ENCODE measurements around the gene MTUS2. TPM values are rescaled to one million over a fixed set of nuclear protein-coding genes. Genes with fewer than 3 reads are reported as not detected.

The MTUS2 gene
- total and polyA plus RNA-seq, 2 of the 8 experiments (the other 6 are each of a cell fraction or from before 2014, with no cell fraction given), result 0.18 to 0.80 TPM

DNA sequence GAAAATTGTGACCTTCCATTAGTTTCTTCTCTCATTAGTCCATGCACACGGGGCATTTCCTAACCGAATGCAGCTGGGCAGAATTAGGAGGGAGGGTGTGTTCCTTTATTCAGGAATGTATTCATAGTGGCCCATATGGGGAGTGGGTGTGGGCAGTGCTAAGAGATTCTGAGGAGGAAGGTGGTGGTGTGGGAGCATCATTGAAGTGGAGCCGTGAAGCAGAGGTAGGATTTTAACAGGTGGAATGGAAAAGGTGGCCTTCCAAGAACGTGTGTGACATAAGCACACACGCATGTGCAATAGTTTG lies 134.2 kb downstream of the MTUS2 start:
- POLR2A ChIA-PET (ENCODE audit: partially characterized antibody), result no interaction called here
- Histone ChIP-seq H4K20me1 (replicated peaks in 1 of 2; ENCODE audit: control insufficient read depth in 1 of 2, insufficient read depth in 2 of 2, low read length in 2 of 2) (no peaks in the 10 kb centered on the region), H3K27ac (ENCODE audit: low read depth, low read length) (no peak overlapping the region), H3K18ac (ENCODE audit: extremely low read depth, low read length) (no peak overlapping the region), H3K27me3 (replicated peaks in 1 of 4; ENCODE audit: control insufficient read depth in 3 of 4, extremely low read depth in 1 of 4, insufficient read depth in 3 of 4, low read length in 3 of 4) (no peaks in the 10 kb centered on the region), H3K23me2 (ENCODE audit: low read depth, low read length) (no peaks in the 10 kb centered on the region), H4K5ac (ENCODE audit: insufficient read length, low read depth, low read length) (no peak overlapping the region), H3K4me2 (ENCODE audit: insufficient read depth in 1 of 2, low read depth in 2 of 2, low read length in 2 of 2) (no peak overlapping the region), H2BK5ac (ENCODE audit: low read depth, low read length) (no peak overlapping the region), H3K56ac (replicated peaks; ENCODE audit: insufficient read length, low read depth, low read length) (no peak overlapping the region), H3K4me1 (replicated peaks in 1 of 4; ENCODE audit: control insufficient read depth in 3 of 4, insufficient read depth in 4 of 4, low read length in 3 of 4) (no peaks in the 10 kb centered on the region), H2BK12ac (ENCODE audit: low read depth, low read length) (no peak overlapping the region), H3K4me3 (ENCODE audit: extremely low read depth in 1 of 4, insufficient read depth in 2 of 4, low read depth in 3 of 4, low read length in 4 of 4) (no peak overlapping the region), H2BK20ac (ENCODE audit: low read length) (no peak overlapping the region), H3K4ac (replicated peaks; ENCODE audit: insufficient read length, low read depth, low read length) (no peak overlapping the region), H2AK5ac (ENCODE audit: low read depth, low read length) (no peak overlapping the region), H3K23ac (ENCODE audit: insufficient read length) (no peak overlapping the region), H3K9ac (replicated peaks in 1 of 4; ENCODE audit: extremely low read depth in 1 of 4, low read depth in 3 of 4, low read length in 3 of 4) (no peak overlapping the region), H4K91ac (replicated peaks; ENCODE audit: insufficient read length, low read length) (no peak overlapping the region), H2BK120ac (replicated peaks; ENCODE audit: low read depth, low read length) (no peak overlapping the region), H3K79me2 (ENCODE audit: control insufficient read depth in 1 of 2, insufficient read depth in 2 of 2, low read length in 2 of 2) (no peaks in the 10 kb centered on the region), H3K14ac (ENCODE audit: insufficient read length) (no peak overlapping the region), H4K8ac (ENCODE audit: extremely low read depth, insufficient read depth, low read length) (no peak overlapping the region), H2AFZ (ENCODE audit: low read length) (no peak overlapping the region), H3K79me1 (ENCODE audit: low read depth, low read length) (no peaks in the 10 kb centered on the region), H3K36me3 (ENCODE audit: control insufficient read depth in 2 of 4, insufficient read depth in 4 of 4, low read length in 3 of 4) (no peaks in the 10 kb centered on the region), H3K9me3 (ENCODE audit: insufficient read depth in 2 of 2, low read depth in 1 of 2, low read length in 1 of 2) (no peaks in the 10 kb centered on the region), H2BK15ac (ENCODE audit: low read length) (no peak overlapping the region)
- DNase-seq (ENCODE audit: low read depth in 1 of 2, low spot score in 2 of 2) (no peak), FAIRE-seq (no peak)
- 82% methylated on average over 5 of the region's 5 CpGs; no CpG with 5 or more reads in 1 of the 2 experiments for WGBS, 2 experiments (ENCODE audit: extremely low coverage in 1 of 2, insufficient coverage in 1 of 2, insufficient read length in 1 of 2, insufficient replicate concordance in 2 of 2, low coverage in 1 of 2, low lambda C conversion rate in 2 of 2, missing lambda C conversion rate in 1 of 2)
- CTCF ChIA-PET (ENCODE audit: partially characterized antibody), result no interaction called here
- TF ChIP-seq CHD1 (IDR thresholded peaks at IDR 0.05; ENCODE audit: low read depth, low read length) (no peak), SRF (IDR thresholded peaks at IDR 0.05; ENCODE audit: low read depth, low read length) (no peak), JUN (IDR thresholded peaks at IDR 0.05; ENCODE audit: low read depth, low read length) (no peak), SIX5 (IDR thresholded peaks at IDR 0.05; ENCODE audit: low read depth, low read length) (no peak), GABPA (IDR thresholded peaks at IDR 0.05; ENCODE audit: borderline replicate concordance, insufficient read depth, low read length) (no peak), CHD2 (IDR thresholded peaks at IDR 0.05; ENCODE audit: low read length) (no peak), RNF2 (IDR thresholded peaks at IDR 0.05; ENCODE audit: borderline replicate concordance, low read depth, low read length, missing control alignments, poor library complexity, severe bottlenecking) (no peak), TAF1 (IDR thresholded peaks at IDR 0.05; ENCODE audit: low read depth, low read length) (no peak), YY1 (IDR thresholded peaks at IDR 0.05; ENCODE audit: low read depth, low read length) (no peak), SIRT6 (IDR thresholded peaks at IDR 0.05; ENCODE audit: low read length) (no peak)
- TF ChIP-seq, protein P1, sequence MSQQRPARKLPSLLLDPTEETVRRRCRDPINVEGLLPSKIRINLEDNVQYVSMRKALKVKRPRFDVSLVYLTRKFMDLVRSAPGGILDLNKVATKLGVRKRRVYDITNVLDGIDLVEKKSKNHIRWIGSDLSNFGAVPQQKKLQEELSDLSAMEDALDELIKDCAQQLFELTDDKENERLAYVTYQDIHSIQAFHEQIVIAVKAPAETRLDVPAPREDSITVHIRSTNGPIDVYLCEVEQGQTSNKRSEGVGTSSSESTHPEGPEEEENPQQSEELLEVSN (IDR thresholded peaks at IDR 0.05), result no peak
